SK-N-SH treated with all-trans-retinoic acid at 6 μM for 48 hours (cell line): ENCODE measurements around the gene PLEKHG4B.

ENCODE experiments used
- ATAC-seq: fragments of 200-7000 bp; cut with Tn5 transposase; 3 replicates; pipeline ENCODE4 v1.9.1; 2020; ENCODE audit warnings: mild to moderate bottlenecking, moderate library complexity
- ARNTL ChIP-seq: fragments of 450-650 bp; formaldehyde crosslinking; IDR thresholded peaks from 2 replicates; pipeline ENCODE4 v1.5.0; 2020; ENCODE audit warnings: low read depth, mild to moderate bottlenecking, moderate library complexity, borderline replicate concordance
- BACH2 ChIP-seq: fragments of 250-450 bp; sonication (Bioruptor Pico); IDR thresholded peaks from 2 replicates; pipeline ENCODE4 v1.9.0; 2021; ENCODE audit warnings: mild to moderate bottlenecking, borderline replicate concordance
- CSDC2 ChIP-seq: fragments of 250-450 bp; sonication (Bioruptor Pico); IDR thresholded peaks from 2 replicates; pipeline ENCODE4 v1.5.0; 2020; ENCODE audit warnings: mild to moderate bottlenecking, moderate library complexity
- CSRNP3 ChIP-seq: fragments of 250-450 bp; sonication (Bioruptor Pico); IDR thresholded peaks from 2 replicates; pipeline ENCODE4 v1.5.1; 2021; ENCODE audit warnings: mild to moderate bottlenecking, moderate library complexity
- GLIS3 ChIP-seq: fragments of 250-450 bp; sonication (Bioruptor Pico); IDR thresholded peaks from 2 replicates; pipeline ENCODE4 v1.5.0; 2020; ENCODE audit warnings: mild to moderate bottlenecking, moderate library complexity
- ISL1 ChIP-seq: fragments of 250-450 bp; sonication (Bioruptor Pico); IDR thresholded peaks from 2 replicates; pipeline ENCODE4 v2.1.2; 2022; ENCODE audit warnings: mild to moderate bottlenecking, moderate library complexity
- OSR1 ChIP-seq: fragments of 250-450 bp; sonication (Bioruptor Pico); IDR thresholded peaks from 2 replicates; pipeline ENCODE4 v1.8.0; 2022; ENCODE audit warnings: moderate library complexity, mild to moderate bottlenecking, inconsistent platforms
- PATZ1 ChIP-seq: fragments of 250-450 bp; sonication (Bioruptor Pico); IDR thresholded peaks from 2 replicates; pipeline ENCODE4 v1.8.0; 2020; ENCODE audit warnings: mild to moderate bottlenecking, moderate library complexity, borderline replicate concordance
- PPARA ChIP-seq: fragments of 250-450 bp; sonication (Bioruptor Pico); IDR thresholded peaks from 2 replicates; pipeline ENCODE4 v1.5.0; 2020; ENCODE audit warnings: mild to moderate bottlenecking, borderline replicate concordance
- RARB ChIP-seq: fragments of 250-450 bp; sonication (Bioruptor Pico); IDR thresholded peaks from 2 replicates; pipeline ENCODE4 v1.8.0; 2021; ENCODE audit warnings: mild to moderate bottlenecking, moderate library complexity
- SNAI2 ChIP-seq: fragments of 250-450 bp; sonication (Bioruptor Pico); IDR thresholded peaks from 2 replicates; pipeline ENCODE4 v1.5.0; 2020; ENCODE audit warnings: mild to moderate bottlenecking, moderate library complexity
- TCF4 ChIP-seq: fragments of 250-450 bp; sonication (Bioruptor Pico); IDR thresholded peaks from 2 replicates; pipeline ENCODE4 v1.8.0; 2021; ENCODE audit warnings: mild to moderate bottlenecking, moderate library complexity, borderline replicate concordance
- TOX ChIP-seq: fragments of 250-450 bp; sonication (Bioruptor Pico); IDR thresholded peaks from 2 replicates; pipeline ENCODE4 v1.8.0; 2021; ENCODE audit warnings: mild to moderate bottlenecking, moderate library complexity, borderline replicate concordance
- TSHZ2 ChIP-seq: fragments of 250-450 bp; sonication (Bioruptor Pico); IDR thresholded peaks from 2 replicates; pipeline ENCODE4 v1.5.0; 2020; ENCODE audit warnings: mild to moderate bottlenecking, moderate library complexity
- ZC3H10 ChIP-seq: fragments of 250-450 bp; sonication (Bioruptor Pico); IDR thresholded peaks from 2 replicates; pipeline ENCODE4 v1.5.1; 2021; ENCODE audit warnings: mild to moderate bottlenecking, moderate library complexity
- ZFP3 ChIP-seq: fragments of 250-450 bp; sonication (Bioruptor Pico); IDR thresholded peaks from 2 replicates; pipeline ENCODE4 v1.5.0; 2020; ENCODE audit warnings: mild to moderate bottlenecking, moderate library complexity
- ZFP30 ChIP-seq: fragments of 450-650 bp; formaldehyde crosslinking; IDR thresholded peaks from 2 replicates; pipeline ENCODE4 v1.5.0; 2022; ENCODE audit warnings: mild to moderate bottlenecking, moderate library complexity
- ZNF565 ChIP-seq: fragments of 450-650 bp; formaldehyde crosslinking; conservative IDR thresholded peaks from 2 replicates; pipeline ENCODE4 v1.5.0; 2020; ENCODE audit warnings: low read depth, mild to moderate bottlenecking, moderate library complexity
- ZNF70 ChIP-seq: fragments of 450-650 bp; formaldehyde crosslinking; IDR thresholded peaks from 2 replicates; pipeline ENCODE4 v1.5.0; 2020; ENCODE audit warnings: mild to moderate bottlenecking, moderate library complexity
- ZNF8 ChIP-seq: fragments of 450-650 bp; formaldehyde crosslinking; IDR thresholded peaks from 2 replicates; pipeline ENCODE4 v1.5.0; 2020; ENCODE audit warnings: mild to moderate bottlenecking, moderate library complexity
- TF ChIP-seq, protein P1 (sequence below): fragments of 250-450 bp; sonication (Bioruptor Pico); IDR thresholded peaks from 2 replicates; pipeline ENCODE4 v1.8.0; 2021; ENCODE audit warnings: low read depth, mild to moderate bottlenecking, moderate library complexity, borderline replicate concordance

The PLEKHG4B gene

GRCh38 chr5:150746-151145, 58.8 kb downstream of the PLEKHG4B start:
- ATAC-seq, result no peak

GRCh38 chr5:152077-152476, 60.1 kb downstream of the PLEKHG4B start:
- ATAC-seq, result no peak
- TF ChIP-seq TOX (CRISPR knock-in tag) (no peak), ARNTL (no peak), PPARA (CRISPR knock-in tag) (no peak), TSHZ2 (CRISPR knock-in tag) (no peak), BACH2 (CRISPR knock-in tag) (no peak), ZNF70 (CRISPR knock-in tag) (no peak), SNAI2 (CRISPR knock-in tag) (no peak), ZNF565 (CRISPR knock-in tag) (no peak), ZNF8 (CRISPR knock-in tag) (no peak), OSR1 (CRISPR knock-in tag) (no peak), GLIS3 (no peak), RARB (CRISPR knock-in tag) (no peak), PATZ1 (no peak), ZFP3 (CRISPR knock-in tag) (no peak), CSRNP3 (CRISPR knock-in tag) (no peak), ZFP30 (CRISPR knock-in tag) (no peak), TCF4 (CRISPR knock-in tag) (no peak), ZC3H10 (no peak)
- TF ChIP-seq, protein P1, sequence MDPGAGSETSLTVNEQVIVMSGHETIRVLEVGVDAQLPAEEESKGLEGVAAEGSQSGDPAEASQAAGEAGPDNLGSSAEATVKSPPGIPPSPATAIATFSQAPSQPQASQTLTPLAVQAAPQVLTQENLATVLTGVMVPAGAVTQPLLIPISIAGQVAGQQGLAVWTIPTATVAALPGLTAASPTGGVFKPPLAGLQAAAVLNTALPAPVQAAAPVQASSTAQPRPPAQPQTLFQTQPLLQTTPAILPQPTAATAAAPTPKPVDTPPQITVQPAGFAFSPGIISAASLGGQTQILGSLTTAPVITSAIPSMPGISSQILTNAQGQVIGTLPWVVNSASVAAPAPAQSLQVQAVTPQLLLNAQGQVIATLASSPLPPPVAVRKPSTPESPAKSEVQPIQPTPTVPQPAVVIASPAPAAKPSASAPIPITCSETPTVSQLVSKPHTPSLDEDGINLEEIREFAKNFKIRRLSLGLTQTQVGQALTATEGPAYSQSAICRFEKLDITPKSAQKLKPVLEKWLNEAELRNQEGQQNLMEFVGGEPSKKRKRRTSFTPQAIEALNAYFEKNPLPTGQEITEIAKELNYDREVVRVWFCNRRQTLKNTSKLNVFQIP (CRISPR knock-in tag), result no peak

More at GRCh38 chr5:150746-151145, 58.8 kb downstream of the PLEKHG4B start:
- TF ChIP-seq, protein P1 (CRISPR knock-in tag), result no peak
- no peak for TF ChIP-seq CSDC2 (CRISPR knock-in tag)
- no peak for TF ChIP-seq ZC3H10
- no peak for TF ChIP-seq OSR1 (CRISPR knock-in tag)
- TF ChIP-seq CSRNP3 (CRISPR knock-in tag), result no peak
- TF ChIP-seq TOX (CRISPR knock-in tag), result no peak
- TF ChIP-seq ISL1, result no peak
- no peak for TF ChIP-seq SNAI2 (CRISPR knock-in tag)
- no peak for TF ChIP-seq ZNF565 (CRISPR knock-in tag)
